Renal pelvis (tissue), 4 donors: ENCODE results near the gene B3GALT5. TPM values are rescaled to one million over a fixed set of nuclear protein-coding genes. Genes with fewer than 3 reads are reported as not detected.
A peak's percentile ranks its signal among the peaks of the same experiment; 100 is the strongest.

Experiments used
- DNase-seq: peaks from one replicate; pipeline ENCODE4 v3.0.0-alpha.2; 2013
- polyA plus RNA-seq, 3 donors: library from polyadenylated mRNA; unstranded; fragments of 120-200 nt; gene quantifications; one replicate each; pipeline ENCODE4 v1.2.1, GENCODE V29; 2013; ENCODE audit not compliant: insufficient read length in 3 of 3

Gene B3GALT5
- polyA plus RNA-seq, 3 donors = 1.5 to 1.7 (median 1.6) TPM

- no peak for DNase-seq
Observed at GRCh38 chr21:39696196-39696595, 83.5 kb downstream of the B3GALT5 start.

GRCh38 chr21:39696618-39697017 lies 83.9 kb downstream of the B3GALT5 start:
- peak; percentile 10 for DNase-seq

- DNase-seq = no peak
Observed at GRCh38 chr21:39700318-39700717, 87.6 kb downstream of the B3GALT5 start.

GRCh38 chr21:39703578-39703977 lies 90.8 kb downstream of the B3GALT5 start:
- no peak for DNase-seq

GRCh38 chr21:39705849-39706248 lies 93.1 kb downstream of the B3GALT5 start:
- no peak for DNase-seq

DNA sequence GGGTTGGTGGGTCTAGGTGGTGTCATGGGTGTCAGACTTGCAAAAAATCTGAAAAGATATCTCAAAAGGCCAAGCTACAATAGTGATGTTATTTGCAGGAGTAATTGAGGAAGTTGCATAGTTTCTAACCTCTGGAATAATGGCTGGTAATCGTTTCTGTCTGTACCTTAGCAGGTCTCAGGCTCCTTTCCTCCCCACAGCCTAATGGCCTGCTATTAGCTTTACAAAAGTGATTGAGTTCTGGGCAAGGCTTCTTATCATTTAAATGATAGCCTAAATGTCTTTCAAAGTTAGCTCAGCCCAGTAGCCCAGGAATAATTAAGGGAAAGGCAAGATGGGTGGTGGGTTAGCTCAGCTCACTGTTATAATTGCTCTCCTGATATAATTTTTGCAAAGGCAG lies 94.6 kb downstream of the B3GALT5 start:
- no peak for DNase-seq

DNA sequence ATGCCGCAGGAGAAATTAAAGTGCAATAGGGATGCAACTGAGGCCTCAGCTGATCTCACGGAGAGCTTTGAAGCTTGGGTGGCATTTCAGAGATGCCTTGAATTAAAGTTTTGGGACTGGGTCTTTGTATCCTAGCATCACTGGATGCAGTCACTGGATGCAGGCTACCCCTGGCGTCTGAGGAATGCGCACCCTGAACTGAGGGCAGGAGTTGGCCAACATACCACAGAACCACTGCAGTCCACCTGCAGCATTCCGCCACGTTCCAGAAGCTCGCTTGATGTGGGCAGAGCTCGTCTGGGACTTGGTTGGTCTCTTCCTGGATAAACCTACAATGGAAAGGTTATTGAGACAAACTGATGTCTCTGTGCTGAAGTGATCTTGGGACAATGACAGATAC lies 98.1 kb downstream of the B3GALT5 start:
- no peak for DNase-seq

DNA sequence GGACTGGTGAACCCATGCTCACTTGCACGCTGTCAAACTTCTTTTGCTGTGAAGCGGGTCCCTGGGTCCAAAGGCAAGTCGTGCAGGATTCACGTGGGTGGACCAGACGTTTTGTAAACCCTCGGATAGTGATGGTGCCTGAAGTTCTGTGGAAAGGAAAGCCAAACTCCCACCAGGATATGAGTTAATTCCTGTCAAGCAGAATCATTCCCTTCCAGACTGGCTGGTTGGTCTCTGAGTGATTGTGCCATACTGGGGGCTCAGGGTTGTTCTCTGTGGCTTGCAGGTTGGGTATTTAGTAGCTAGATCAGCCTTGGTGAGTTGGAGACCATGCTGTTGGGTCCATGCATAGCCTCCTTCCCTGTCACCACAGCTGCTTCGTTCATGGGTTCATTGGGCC lies 99.5 kb downstream of the B3GALT5 start:
- no peak for DNase-seq

GRCh38 chr21:39712976-39713375 lies 100.2 kb downstream of the B3GALT5 start:
- DNase-seq = no peak

DNA sequence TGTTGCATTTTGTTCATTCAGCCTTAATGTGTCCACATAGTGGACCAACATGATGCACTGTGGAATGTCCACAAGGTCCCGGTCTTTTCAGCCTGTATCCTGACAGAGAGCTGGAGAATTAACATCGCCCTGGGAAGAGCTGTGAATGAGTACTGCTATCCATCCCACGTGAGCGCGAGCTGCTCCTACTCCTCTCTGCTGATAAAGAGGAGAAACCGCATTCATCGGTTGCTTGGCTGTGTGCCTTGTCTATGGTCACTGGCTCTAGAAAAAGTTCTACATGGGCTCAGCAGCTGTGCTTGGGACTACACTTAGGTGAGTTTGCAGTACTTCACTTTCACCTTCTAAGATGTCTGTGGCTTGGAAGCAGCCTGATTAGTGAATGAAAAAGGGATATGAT lies 101.2 kb downstream of the B3GALT5 start:
- no peak for DNase-seq

DNA sequence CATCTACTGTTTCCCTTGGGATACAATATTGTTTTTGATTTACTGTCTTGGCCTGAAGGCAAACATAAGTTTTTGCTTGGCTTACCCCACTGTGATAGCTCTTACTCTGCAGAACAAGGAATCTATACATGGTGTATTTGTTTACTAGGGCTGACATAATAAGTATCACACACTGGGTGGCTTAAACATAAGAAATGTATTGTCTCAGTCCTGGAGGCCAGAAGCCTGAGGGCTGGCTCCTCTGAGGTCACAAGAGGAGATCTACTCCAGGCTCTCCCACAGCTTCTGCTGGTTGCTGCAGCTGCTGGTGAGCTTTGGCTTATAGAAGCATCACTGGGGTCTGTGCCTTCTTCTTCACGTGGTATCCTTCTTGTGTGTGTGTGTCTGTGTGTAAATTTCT lies 101.6 kb downstream of the B3GALT5 start:
- no peak for DNase-seq

DNA sequence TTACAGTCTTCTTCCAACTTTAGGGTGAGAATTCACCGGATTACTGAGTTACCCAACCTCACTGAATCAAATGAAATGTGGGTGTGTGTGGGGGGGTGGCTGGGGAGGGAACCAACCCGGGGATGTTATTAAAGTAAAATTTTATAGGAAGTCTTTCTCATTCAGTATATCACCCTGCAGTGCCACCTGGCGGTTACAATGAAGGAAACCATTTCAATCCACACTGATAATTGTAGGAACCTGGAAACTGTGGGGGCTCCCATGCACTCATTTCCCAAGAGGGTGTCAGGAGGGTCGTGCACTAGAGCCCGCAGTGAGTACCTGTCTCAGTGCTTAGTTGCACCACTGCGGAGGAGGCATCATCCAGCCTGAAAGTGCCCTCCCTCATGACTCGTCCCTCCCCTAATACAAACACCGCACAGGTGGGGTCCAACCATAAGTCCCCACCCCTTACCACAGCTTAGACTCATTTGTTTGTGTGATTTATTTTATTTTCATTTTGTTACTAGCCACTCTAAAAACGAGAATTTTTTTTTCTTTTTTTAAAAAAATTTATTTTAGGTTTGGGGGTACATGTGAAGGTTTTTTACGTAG lies 103.2 kb downstream of the B3GALT5 start:
- peak; percentile 48 for DNase-seq

GRCh38 chr21:39720126-39720778 lies 107.5 kb downstream of the B3GALT5 start:
- no peak for DNase-seq

DNA sequence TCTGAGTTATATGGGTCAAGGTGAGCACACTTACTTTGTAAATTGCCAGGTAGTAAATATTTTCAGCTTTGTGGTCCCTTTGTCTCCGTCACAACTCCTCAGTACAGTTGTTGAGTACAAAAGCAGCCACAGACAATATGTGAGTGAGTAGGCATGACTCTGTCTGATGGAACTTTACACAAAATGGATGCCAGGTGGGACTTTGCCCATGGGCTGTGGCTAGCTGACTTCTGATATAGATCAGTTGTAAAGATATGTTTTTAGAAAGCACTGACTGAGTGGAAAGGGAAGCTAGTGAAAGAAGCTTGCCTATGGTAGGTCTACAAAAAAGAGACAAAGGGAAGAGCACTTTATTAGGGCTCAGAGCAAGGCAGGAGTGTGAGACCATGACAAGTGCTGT lies 109.1 kb downstream of the B3GALT5 start:
- DNase-seq = no peak

Other genes starting within 250 kb of the B3GALT5 start
- 1 to 10 TPM; 3.5 to 9.6 (median 5.0) TPM for gene LCA5L, start 167.2 kb upstream of the B3GALT5 start, polyA plus RNA-seq
- gene SH3BGR, start 161.0 kb upstream of the B3GALT5 start, polyA plus RNA-seq = 1 to 10 TPM; 3.5 to 7.5 (median 4.7) TPM
- gene IGSF5, start 132.2 kb downstream of the B3GALT5 start, polyA plus RNA-seq = under 1 TPM; 0.62 to 0.98 (median 0.95) TPM